SH-SY5Y (cell line): Measurements from ENCODE around the gene MT1H.

Experiments
- GATA2 ChIP-seq: IDR thresholded peaks from 2 replicates; pipeline ENCODE4 v1.6.1; 2011; ENCODE audit warnings: mild to moderate bottlenecking, low read depth, low read length
- GATA3 ChIP-seq: IDR thresholded peaks from 2 replicates; pipeline ENCODE4 v1.6.1; 2011; ENCODE audit warnings: low read depth, mild to moderate bottlenecking, low read length, moderate library complexity

- TF ChIP-seq GATA3 (no peak), GATA2 (no peak)
Measured at GRCh38 chr16:56711862-56712261, 42.2 kb downstream of the MT1H start.
